ENCODE data around the gene DAP. TPM values are rescaled to one million over a fixed set of nuclear protein-coding genes. Genes with fewer than 3 reads are reported as not detected.
"Not testable (repeated sequence)": the region's sequence is repeated elsewhere in the genome, so short reads cannot be mapped to it uniquely, and the experiment has no call there.

The DAP gene
- total RNA-seq, 3 donors from 2014 or later (not counting 1 experiment from before 2014, with no cell fraction given) = 38.4 to 48.9 (median 44.9) TPM

GRCh38 chr5:10723514-10723913 lies 37.5 kb downstream of the DAP start:
- H3K4me3 Mint-ChIP-seq = no peak overlapping the region
- Histone ChIP-seq H3K27ac (ENCODE audit: low read length) (no peak overlapping the region), H3K36me3 (ENCODE audit: control insufficient read depth, insufficient read depth, low read length) (peaks cover 10% of the 10 kb centered on the region), H3K4me3 (ENCODE audit: low read length) (no peak overlapping the region), H3K4me1 (ENCODE audit: control insufficient read depth, insufficient read depth, low read length) (peaks cover 16% of the 10 kb centered on the region), H3K9me3 (ENCODE audit: control insufficient read depth, insufficient read depth, low read length) (no peaks in the 10 kb centered on the region), H3K27me3 (ENCODE audit: control insufficient read depth, insufficient read depth, low read length) (no peaks in the 10 kb centered on the region)
- intact Hi-C loops (cut with micrococcal nuclease) = no loop called here
- ATAC-seq = peak in 1 of 3 donors; percentile 53
- peak overlapping the region in 1 of 2 donors; percentile 8 for H3K27ac Mint-ChIP-seq
- no peaks in the 10 kb centered on the region for H3K27me3 Mint-ChIP-seq (ENCODE audit: low read depth in 2 of 2)
- no peak for TF ChIP-seq CTCF (IDR thresholded peaks at IDR 0.05)
- H3K9me3 Mint-ChIP-seq = no peaks in the 10 kb centered on the region
- DNase-seq = no peak
- H3K36me3 Mint-ChIP-seq = no peaks in the 10 kb centered on the region
- WGBS (ENCODE audit: insufficient coverage) = 71% methylated on average over 1 of the region's 1 CpG
- peaks cover 46 to 49% of the 10 kb centered on the region in 2 donors for H3K4me1 Mint-ChIP-seq

GRCh38 chr5:10720766-10721165 lies 40.3 kb downstream of the DAP start:
- H3K4me3 ChIP-seq (ENCODE audit: low read length); DNase-seq; H3K27ac ChIP-seq (ENCODE audit: low read length); H3K27me3 ChIP-seq (ENCODE audit: control insufficient read depth, insufficient read depth, low read length); H3K4me1 ChIP-seq (ENCODE audit: control insufficient read depth, insufficient read depth, low read length); H3K9me3 Mint-ChIP-seq; H3K4me3 Mint-ChIP-seq; H3K27me3 Mint-ChIP-seq (ENCODE audit: low read depth in 2 of 2); H3K36me3 Mint-ChIP-seq; intact Hi-C loops (cut with micrococcal nuclease); H3K36me3 ChIP-seq (ENCODE audit: control insufficient read depth, insufficient read depth, low read length); H3K9me3 ChIP-seq (ENCODE audit: control insufficient read depth, insufficient read depth, low read length); H3K27ac Mint-ChIP-seq; ATAC-seq: not testable (repeated sequence)
- 99% methylated on average over 4 of the region's 4 CpGs for WGBS (ENCODE audit: insufficient coverage)
- H3K4me1 Mint-ChIP-seq = peaks cover 27 to 30% of the 10 kb centered on the region in 2 donors

GRCh38 chr5:10719965-10720364 lies 41.1 kb downstream of the DAP start:
- ATAC-seq = no peak
- no peaks in the 10 kb centered on the region for H3K9me3 Mint-ChIP-seq

GRCh38 chr5:10718617-10719016 lies 42.4 kb downstream of the DAP start:
- peaks cover 29 to 30% of the 10 kb centered on the region in 2 donors for H3K4me1 Mint-ChIP-seq
- WGBS (ENCODE audit: insufficient coverage) = 100% methylated on average over 1 of the region's 1 CpG
- H3K4me1 ChIP-seq (ENCODE audit: control insufficient read depth, insufficient read depth, low read length); ATAC-seq; H3K27ac Mint-ChIP-seq; H3K4me3 Mint-ChIP-seq; H3K36me3 Mint-ChIP-seq; H3K27me3 Mint-ChIP-seq (ENCODE audit: low read depth in 2 of 2); H3K9me3 Mint-ChIP-seq; H3K9me3 ChIP-seq (ENCODE audit: control insufficient read depth, insufficient read depth, low read length); H3K27me3 ChIP-seq (ENCODE audit: control insufficient read depth, insufficient read depth, low read length); H3K4me3 ChIP-seq (ENCODE audit: low read length); H3K27ac ChIP-seq (ENCODE audit: low read length); intact Hi-C loops (cut with micrococcal nuclease); DNase-seq; H3K36me3 ChIP-seq (ENCODE audit: control insufficient read depth, insufficient read depth, low read length): not testable (repeated sequence)

More at GRCh38 chr5:10719965-10720364, 41.1 kb downstream of the DAP start:
- Histone ChIP-seq H3K4me1 (ENCODE audit: control insufficient read depth, insufficient read depth, low read length) (no peaks in the 10 kb centered on the region), H3K4me3 (ENCODE audit: low read length) (no peak overlapping the region), H3K9me3 (ENCODE audit: control insufficient read depth, insufficient read depth, low read length) (no peaks in the 10 kb centered on the region), H3K27ac (ENCODE audit: low read length) (no peak overlapping the region), H3K36me3 (ENCODE audit: control insufficient read depth, insufficient read depth, low read length) (peaks cover under 1% of the 10 kb centered on the region), H3K27me3 (ENCODE audit: control insufficient read depth, insufficient read depth, low read length) (no peaks in the 10 kb centered on the region)
- H3K27ac Mint-ChIP-seq = no peak overlapping the region
- TF ChIP-seq CTCF (IDR thresholded peaks at IDR 0.05) = no peak
- intact Hi-C loops (cut with micrococcal nuclease) = no loop called here
- no peak overlapping the region for H3K4me3 Mint-ChIP-seq
- H3K4me1 Mint-ChIP-seq = peaks cover 30 to 32% of the 10 kb centered on the region in 2 donors
- H3K36me3 Mint-ChIP-seq = no peaks in the 10 kb centered on the region
- 94% methylated on average over 2 of the region's 2 CpGs for WGBS (ENCODE audit: insufficient coverage)
- no peaks in the 10 kb centered on the region for H3K27me3 Mint-ChIP-seq (ENCODE audit: low read depth in 2 of 2)
- DNase-seq = no peak

- DNase-seq; H3K36me3 Mint-ChIP-seq; H3K36me3 ChIP-seq (ENCODE audit: control insufficient read depth, insufficient read depth, low read length); H3K27me3 ChIP-seq (ENCODE audit: control insufficient read depth, insufficient read depth, low read length); H3K9me3 ChIP-seq (ENCODE audit: control insufficient read depth, insufficient read depth, low read length); H3K27ac ChIP-seq (ENCODE audit: low read length); H3K9me3 Mint-ChIP-seq; H3K4me3 ChIP-seq (ENCODE audit: low read length); H3K27me3 Mint-ChIP-seq (ENCODE audit: low read depth in 2 of 2); H3K27ac Mint-ChIP-seq; H3K4me3 Mint-ChIP-seq; H3K4me1 ChIP-seq (ENCODE audit: control insufficient read depth, insufficient read depth, low read length); intact Hi-C loops (cut with micrococcal nuclease); ATAC-seq: not testable (repeated sequence)
- WGBS (ENCODE audit: insufficient coverage) = 98% methylated on average over 3 of the region's 3 CpGs
- peaks cover 34 to 37% of the 10 kb centered on the region in 2 donors for H3K4me1 Mint-ChIP-seq
Measured at GRCh38 chr5:10716825-10717224, 44.2 kb downstream of the DAP start.

Data from natural killer cell (primary cell).